GM12873 (cell line): ENCODE data around the gene MYH10.

Experiments used
- CTCF ChIP-seq: IDR thresholded peaks from 2 replicates; pipeline ENCODE4 v1.5.1; 2012; ENCODE audit warnings: low read depth, mild to moderate bottlenecking, moderate library complexity, low read length, control low read depth; ENCODE audit not compliant: insufficient read depth; ENCODE audit errors: missing control alignments

Gene MYH10

GRCh38 chr17:8435245-8436168 is 195.0 kb downstream of the MYH10 start, which contains the start of gene NDEL1:
Gene NDEL1 (plus strand): TSS chr17:8435884. CDS start chr17:8444272, 8,388 bp downstream.
- TF ChIP-seq CTCF = no peak

- no peak for TF ChIP-seq CTCF
Measured at GRCh38 chr17:8430966-8431365, 199.6 kb downstream of the MYH10 start.

- TF ChIP-seq CTCF = no peak
Measured at GRCh38 chr17:8426802-8427201, 203.7 kb downstream of the MYH10 start.

- no peak for TF ChIP-seq CTCF
Measured at GRCh38 chr17:8426094-8426720, 204.3 kb downstream of the MYH10 start.
